Measurements from ENCODE around the gene AP5B1.

AP5B1 gene

GRCh38 chr11:65780770-65781151, at the start of gene AP5B1:
Gene AP5B1 (minus strand): TSS chr11:65780976. CDS start chr11:65780591, 385 bp downstream.
- Histone ChIP-seq H3K9me3 (ENCODE audit: control insufficient read depth, insufficient read depth, low read length) (no peaks in the 10 kb centered on the region), H3K36me3 (ENCODE audit: control insufficient read depth, insufficient read depth, low read length) (peaks cover 7% of the 10 kb centered on the region; the same call in 1 of the 2 replicates), H3K4me1 (ENCODE audit: control insufficient read depth, insufficient read depth, low read length) (peaks cover 6% of the 10 kb centered on the region; the same call in 1 of the 2 replicates), H3K27me3 (ENCODE audit: control insufficient read depth, insufficient read depth, low read length) (peaks cover 5% of the 10 kb centered on the region; the same call in 1 of the 2 replicates), H3K4me3 (ENCODE audit: low read length) (peak within 1 kb of the TSS; percentile 66), H3K27ac (ENCODE audit: low read length) (no peak within 1 kb of the TSS)
- no CpG with 5 or more reads among the region's 59 CpGs for WGBS (ENCODE audit: insufficient coverage, insufficient read length)
- no peak for DNase-seq (ENCODE audit: low read depth, low spot score)

GRCh38 chr11:65829459-65829858, 48.7 kb upstream of the AP5B1 start:
- Histone ChIP-seq H3K27me3 (ENCODE audit: control insufficient read depth, insufficient read depth, low read length) (peaks cover 6% of the 10 kb centered on the region), H3K27ac (ENCODE audit: low read length) (no peak overlapping the region), H3K4me3 (ENCODE audit: low read length) (no peak overlapping the region), H3K36me3 (ENCODE audit: control insufficient read depth, insufficient read depth, low read length) (no peaks in the 10 kb centered on the region), H3K9me3 (ENCODE audit: control insufficient read depth, insufficient read depth, low read length) (no peaks in the 10 kb centered on the region), H3K4me1 (ENCODE audit: control insufficient read depth, insufficient read depth, low read length) (peaks cover 4% of the 10 kb centered on the region; the same call in 1 of the 2 replicates)
- DNase-seq (ENCODE audit: low read depth, low spot score), result no peak
- no CpG with 5 or more reads among the region's 4 CpGs for WGBS (ENCODE audit: insufficient coverage, insufficient read length)

GRCh38 chr11:65826984-65827735, 46.4 kb upstream of the AP5B1 start:
- no peak overlapping the region for H3K4me3 ChIP-seq (ENCODE audit: low read length)
- H3K27me3 ChIP-seq (ENCODE audit: control insufficient read depth, insufficient read depth, low read length), result no peaks in the 10 kb centered on the region
- no CpG with 5 or more reads among the region's 8 CpGs for WGBS (ENCODE audit: insufficient coverage, insufficient read length)
- DNase-seq (ENCODE audit: low read depth, low spot score), result no peak
- no peaks in the 10 kb centered on the region for H3K9me3 ChIP-seq (ENCODE audit: control insufficient read depth, insufficient read depth, low read length)
- H3K27ac ChIP-seq (ENCODE audit: low read length), result no peak overlapping the region
- no peaks in the 10 kb centered on the region for H3K36me3 ChIP-seq (ENCODE audit: control insufficient read depth, insufficient read depth, low read length)
- no peaks in the 10 kb centered on the region for H3K4me1 ChIP-seq (ENCODE audit: control insufficient read depth, insufficient read depth, low read length)

GRCh38 chr11:65822776-65823528, 42.2 kb upstream of the AP5B1 start:
- H3K4me1 ChIP-seq (ENCODE audit: control insufficient read depth, insufficient read depth, low read length), result no peaks in the 10 kb centered on the region
- WGBS (ENCODE audit: insufficient coverage, insufficient read length), result 100% methylated on average over 3 of the region's 15 CpGs
- no peak overlapping the region for H3K27ac ChIP-seq (ENCODE audit: low read length)
- H3K27me3 ChIP-seq (ENCODE audit: control insufficient read depth, insufficient read depth, low read length), result no peaks in the 10 kb centered on the region
- no peaks in the 10 kb centered on the region for H3K9me3 ChIP-seq (ENCODE audit: control insufficient read depth, insufficient read depth, low read length)
- H3K4me3 ChIP-seq (ENCODE audit: low read length), result no peak overlapping the region
- no peaks in the 10 kb centered on the region for H3K36me3 ChIP-seq (ENCODE audit: control insufficient read depth, insufficient read depth, low read length)
- no peak for DNase-seq (ENCODE audit: low read depth, low spot score)

- H3K27me3 ChIP-seq (ENCODE audit: control insufficient read depth, insufficient read depth, low read length), result no peaks in the 10 kb centered on the region
- no peaks in the 10 kb centered on the region for H3K9me3 ChIP-seq (ENCODE audit: control insufficient read depth, insufficient read depth, low read length)
- no peak overlapping the region for H3K4me3 ChIP-seq (ENCODE audit: low read length)
- H3K36me3 ChIP-seq (ENCODE audit: control insufficient read depth, insufficient read depth, low read length), result no peaks in the 10 kb centered on the region
- WGBS (ENCODE audit: insufficient coverage, insufficient read length), result no CpG with 5 or more reads among the region's 8 CpGs
- no peaks in the 10 kb centered on the region for H3K4me1 ChIP-seq (ENCODE audit: control insufficient read depth, insufficient read depth, low read length)
- no peak overlapping the region for H3K27ac ChIP-seq (ENCODE audit: low read length)
- DNase-seq (ENCODE audit: low read depth, low spot score), result no peak
Observed at GRCh38 chr11:65821107-65821506, 40.3 kb upstream of the AP5B1 start.

GRCh38 chr11:65817835-65818680, 37.3 kb upstream of the AP5B1 start:
- DNase-seq (ENCODE audit: low read depth, low spot score), result peak; percentile 54
- H3K4me1 ChIP-seq (ENCODE audit: control insufficient read depth, insufficient read depth, low read length), result no peaks in the 10 kb centered on the region
- H3K27me3 ChIP-seq (ENCODE audit: control insufficient read depth, insufficient read depth, low read length), result no peaks in the 10 kb centered on the region
- H3K9me3 ChIP-seq (ENCODE audit: control insufficient read depth, insufficient read depth, low read length), result no peaks in the 10 kb centered on the region
- no peak overlapping the region for H3K27ac ChIP-seq (ENCODE audit: low read length)
- no peaks in the 10 kb centered on the region for H3K36me3 ChIP-seq (ENCODE audit: control insufficient read depth, insufficient read depth, low read length)
- WGBS (ENCODE audit: insufficient coverage, insufficient read length), result no CpG with 5 or more reads among the region's 74 CpGs
- peak overlapping the region; percentile 71; the same call in 1 of the 2 replicates for H3K4me3 ChIP-seq (ENCODE audit: low read length)

- no peak overlapping the region for H3K27ac ChIP-seq (ENCODE audit: low read length)
- DNase-seq (ENCODE audit: low read depth, low spot score), result no peak
- no peaks in the 10 kb centered on the region for H3K9me3 ChIP-seq (ENCODE audit: control insufficient read depth, insufficient read depth, low read length)
- H3K27me3 ChIP-seq (ENCODE audit: control insufficient read depth, insufficient read depth, low read length), result no peaks in the 10 kb centered on the region
- H3K4me1 ChIP-seq (ENCODE audit: control insufficient read depth, insufficient read depth, low read length), result no peaks in the 10 kb centered on the region
- H3K36me3 ChIP-seq (ENCODE audit: control insufficient read depth, insufficient read depth, low read length), result no peaks in the 10 kb centered on the region
- H3K4me3 ChIP-seq (ENCODE audit: low read length), result no peak overlapping the region; the same call in 1 of the 2 replicates
- no CpG with 5 or more reads among the region's 5 CpGs for WGBS (ENCODE audit: insufficient coverage, insufficient read length)
Observed at GRCh38 chr11:65817312-65817834, 36.6 kb upstream of the AP5B1 start.

GRCh38 chr11:65816696-65817095, 35.9 kb upstream of the AP5B1 start:
- no peak for DNase-seq (ENCODE audit: low read depth, low spot score)
- H3K4me1 ChIP-seq (ENCODE audit: control insufficient read depth, insufficient read depth, low read length), result no peaks in the 10 kb centered on the region
- no peaks in the 10 kb centered on the region for H3K9me3 ChIP-seq (ENCODE audit: control insufficient read depth, insufficient read depth, low read length)
- H3K27me3 ChIP-seq (ENCODE audit: control insufficient read depth, insufficient read depth, low read length), result no peaks in the 10 kb centered on the region
- no CpG with 5 or more reads among the region's 3 CpGs for WGBS (ENCODE audit: insufficient coverage, insufficient read length)
- H3K36me3 ChIP-seq (ENCODE audit: control insufficient read depth, insufficient read depth, low read length), result no peaks in the 10 kb centered on the region
- H3K27ac ChIP-seq (ENCODE audit: low read length), result no peak overlapping the region
- no peak overlapping the region for H3K4me3 ChIP-seq (ENCODE audit: low read length)

- WGBS (ENCODE audit: insufficient coverage, insufficient read length), result no CpG with 5 or more reads among the region's 16 CpGs
- H3K36me3 ChIP-seq (ENCODE audit: control insufficient read depth, insufficient read depth, low read length), result no peaks in the 10 kb centered on the region
- no peak overlapping the region for H3K4me3 ChIP-seq (ENCODE audit: low read length)
- DNase-seq (ENCODE audit: low read depth, low spot score), result no peak
- no peaks in the 10 kb centered on the region for H3K9me3 ChIP-seq (ENCODE audit: control insufficient read depth, insufficient read depth, low read length)
- no peaks in the 10 kb centered on the region for H3K27me3 ChIP-seq (ENCODE audit: control insufficient read depth, insufficient read depth, low read length)
- no peaks in the 10 kb centered on the region for H3K4me1 ChIP-seq (ENCODE audit: control insufficient read depth, insufficient read depth, low read length)
- no peak overlapping the region for H3K27ac ChIP-seq (ENCODE audit: low read length)
Observed at GRCh38 chr11:65814986-65815565, 34.3 kb upstream of the AP5B1 start.

Data from iPS DF 6.9 (cell line).